Peyer's patch (tissue), 4 donors: Measurements from ENCODE around the gene PTPRC. TPM values are rescaled to one million over a fixed set of nuclear protein-coding genes. Genes with fewer than 3 reads are reported as not detected.
A peak's percentile ranks its signal among the peaks of the same experiment; 100 is the strongest.

Experiments used
- DNase-seq, 3 donors: peaks; one replicate each; pipeline ENCODE4 v3.0.0-alpha.2; 2017 to 2019
- H3K27ac ChIP-seq, 4 donors: fragments of 200-600 bp; sonication (generic); one replicate each; pipeline ENCODE4 v1.5.1; 2016 to 2019
- H3K27me3 ChIP-seq, 2 donors: fragments of 200-600 bp; sonication (generic); one replicate each; pipeline ENCODE4 v1.5.1; 2019
- H3K36me3 ChIP-seq, 3 donors: fragments of 200-600 bp; sonication (generic); one replicate each; pipeline ENCODE4 v1.5.1; 2016 to 2019
- H3K4me1 ChIP-seq, 4 donors: fragments of 200-600 bp; sonication (generic); one replicate each; pipeline ENCODE4 v1.5.1; 2016 to 2019
- H3K4me3 ChIP-seq, 4 donors: fragments of 200-600 bp; sonication (generic); 1 replicate in 3 of 4; 2 replicates in 1 of 4; pipeline ENCODE4 v1.5.1; 2016 to 2019; ENCODE audit warnings: mild to moderate bottlenecking in 1 of 4
- H3K9me3 ChIP-seq, 4 donors: fragments of 200-600 bp; sonication (generic); one replicate each; pipeline ENCODE4 v1.5.1; 2016 to 2019; ENCODE audit warnings: mild to moderate bottlenecking in 1 of 4
- CTCF ChIP-seq, 6 experiments: fragments of 450-650 bp in 4 of 6; fragments of 200-600 bp in 2 of 6; sonication (generic) in 1 of 6; IDR thresholded peaks; one replicate each; pipeline ENCODE4 v1.5.1; 2017 to 2019; ENCODE audit warnings: antibody characterized with exemption in 6 of 6, mild to moderate bottlenecking in 3 of 6, moderate library complexity in 1 of 6
- POLR2A ChIP-seq, 2 donors: fragments of 450-650 bp; IDR thresholded peaks; one replicate each; pipeline ENCODE4 v1.5.1; 2017; ENCODE audit warnings: antibody characterized with exemption in 2 of 2, mild to moderate bottlenecking in 2 of 2, moderate library complexity in 2 of 2
- total RNA-seq, 4 donors: library from RNA; depleted of rRNA; stranded (reverse); fragments of >200 nt; gene quantifications; one replicate each; pipeline ENCODE4 v1.1.0, GENCODE V29; 2016

PTPRC gene
- total RNA-seq, 4 donors from 2014 or later: 13.3 to 127 (median 22.1) TPM

DNA sequence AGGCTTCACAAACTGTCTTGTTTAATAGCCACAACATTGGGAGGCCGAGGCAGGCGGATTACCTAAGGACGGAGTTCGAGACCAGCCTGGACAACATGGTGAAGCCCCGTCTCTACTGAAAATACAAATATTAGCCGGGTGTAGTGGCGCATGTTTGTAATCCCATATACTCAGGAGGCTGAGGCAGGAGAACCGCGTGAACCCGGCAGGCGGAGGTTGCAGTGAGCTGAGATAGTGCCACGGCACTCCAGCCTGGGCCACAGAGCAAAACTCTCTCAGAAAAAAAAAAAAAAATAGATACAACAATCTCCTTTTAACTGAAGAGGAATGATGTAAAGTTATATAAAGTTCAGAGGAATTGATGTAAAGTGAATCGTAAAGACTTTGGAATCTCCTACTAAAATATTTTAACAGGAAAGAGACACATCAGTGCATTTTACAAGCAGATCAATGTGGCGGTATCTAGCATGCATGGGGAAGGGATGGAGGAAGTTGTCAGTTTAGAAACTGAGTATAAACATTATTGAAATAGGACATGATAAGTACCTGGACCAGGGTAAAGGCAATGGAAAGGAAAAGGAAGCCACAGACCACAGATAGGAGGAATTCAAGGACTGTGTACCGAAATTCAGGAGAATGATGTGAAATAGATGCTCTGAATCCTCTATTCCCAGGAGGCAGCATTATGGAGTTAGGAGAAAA is 41.5 kb downstream of the PTPRC start:
- peak overlapping the region in 2 of 4 donors; percentile 9 to 13 for H3K4me3 ChIP-seq
- H3K4me1 ChIP-seq: peaks cover 0 to 13% (median 0%) of the 10 kb centered on the region in 4 donors
- no peaks in the 10 kb centered on the region for H3K36me3 ChIP-seq
- no peaks in the 10 kb centered on the region for H3K27me3 ChIP-seq
- H3K9me3 ChIP-seq: no peaks in the 10 kb centered on the region
- H3K27ac ChIP-seq: peak overlapping the region; percentile 71 to 80 (median 76)
- no peak for TF ChIP-seq CTCF (IDR thresholded peaks at IDR 0.05)
- TF ChIP-seq POLR2A (IDR thresholded peaks at IDR 0.05): no peak
- DNase-seq: peak in 1 of 3 donors; percentile 50

DNA sequence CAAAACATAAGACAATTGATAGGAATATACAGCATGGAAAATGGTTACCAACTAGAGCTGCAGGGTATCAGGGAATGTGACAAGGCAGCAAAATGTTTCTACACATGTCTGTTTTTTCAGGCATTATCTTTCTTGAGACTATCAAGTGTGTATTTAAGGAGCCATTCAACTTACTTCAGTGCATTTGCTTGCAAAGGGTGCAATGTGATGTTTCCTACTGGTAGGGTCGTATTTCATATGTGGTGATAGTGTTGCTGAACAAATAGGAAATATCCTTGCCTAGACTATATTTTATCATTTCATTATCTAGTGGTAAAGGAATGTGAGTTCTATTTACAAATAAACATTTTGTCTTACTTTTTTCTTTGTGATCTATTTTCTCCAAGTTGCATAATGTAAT is 42.4 kb downstream of the PTPRC start:
- Histone ChIP-seq H3K27me3 (no peaks in the 10 kb centered on the region), H3K4me3 (no peak overlapping the region), H3K27ac (peak overlapping the region; percentile 58 to 80 (median 74)), H3K4me1 (peaks cover 0 to 19% (median 0%) of the 10 kb centered on the region in 4 donors), H3K36me3 (no peaks in the 10 kb centered on the region), H3K9me3 (no peaks in the 10 kb centered on the region)
- no peak for DNase-seq
- TF ChIP-seq CTCF (IDR thresholded peaks at IDR 0.05) (no peak), POLR2A (IDR thresholded peaks at IDR 0.05) (no peak)

GRCh38 chr1:198681831-198682759 is 43.3 kb downstream of the PTPRC start:
- Histone ChIP-seq H3K9me3 (no peaks in the 10 kb centered on the region), H3K27ac (peak overlapping the region; percentile 62 to 80 (median 70)), H3K4me1 (peaks cover 0 to 17% (median 0%) of the 10 kb centered on the region in 4 donors), H3K4me3 (no peak overlapping the region), H3K36me3 (no peaks in the 10 kb centered on the region), H3K27me3 (no peaks in the 10 kb centered on the region)
- TF ChIP-seq CTCF (IDR thresholded peaks at IDR 0.05) (no peak), POLR2A (IDR thresholded peaks at IDR 0.05) (peak; percentile 32 to 54)
- peak in 2 of 3 donors; percentile 88 to 93 for DNase-seq

DNA sequence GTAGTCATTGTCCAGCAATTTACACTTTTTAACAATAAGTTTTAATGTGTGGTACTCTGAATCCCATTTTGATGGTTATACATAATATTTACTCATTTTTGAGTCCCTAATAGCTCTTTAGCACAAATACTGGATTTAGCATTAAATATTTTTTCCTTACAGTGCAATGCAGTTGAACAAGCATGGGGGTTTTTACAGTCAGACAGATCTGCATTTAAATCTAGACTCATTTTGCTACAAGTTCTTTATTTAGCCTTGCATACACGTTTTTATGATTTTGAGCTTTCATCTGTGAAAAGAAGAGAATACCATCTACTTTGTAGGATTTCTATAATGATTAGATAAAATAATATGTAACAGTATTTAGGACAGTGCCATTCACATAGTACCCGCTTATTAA is 44.0 kb downstream of the PTPRC start:
- no peak for DNase-seq
- H3K27ac ChIP-seq: peak overlapping the region; percentile 62 to 80 (median 70)
- H3K9me3 ChIP-seq: no peaks in the 10 kb centered on the region
- H3K36me3 ChIP-seq: no peaks in the 10 kb centered on the region
- H3K4me1 ChIP-seq: peaks cover 0 to 17% (median 0%) of the 10 kb centered on the region in 4 donors
- no peak overlapping the region for H3K4me3 ChIP-seq
- no peaks in the 10 kb centered on the region for H3K27me3 ChIP-seq
- TF ChIP-seq POLR2A (IDR thresholded peaks at IDR 0.05) (no peak), CTCF (IDR thresholded peaks at IDR 0.05) (no peak)

- H3K27ac ChIP-seq: peak overlapping the region; percentile 62 to 80 (median 70)
- no peak for DNase-seq
- peaks cover 0 to 17% (median 0%) of the 10 kb centered on the region in 4 donors for H3K4me1 ChIP-seq
- TF ChIP-seq CTCF (IDR thresholded peaks at IDR 0.05) (no peak), POLR2A (IDR thresholded peaks at IDR 0.05) (no peak)
- no peaks in the 10 kb centered on the region for H3K27me3 ChIP-seq
- no peaks in the 10 kb centered on the region for H3K36me3 ChIP-seq
- no peaks in the 10 kb centered on the region for H3K9me3 ChIP-seq
- H3K4me3 ChIP-seq: no peak overlapping the region
These were observed 44.6 kb downstream of the PTPRC start for GRCh38 chr1:198683449-198683848.
